HEK293T (cell line): ENCODE data around the gene L3MBTL3.

ENCODE experiments used
- BHLHE40 ChIP-seq: fragments of 450-650 bp; IDR thresholded peaks from 2 replicates; pipeline ENCODE4 v1.6.1; 2016; ENCODE audit warnings: mild to moderate bottlenecking, moderate library complexity, borderline replicate concordance
- FOXA1 ChIP-seq: fragments of 450-650 bp; IDR thresholded peaks from 2 replicates; pipeline ENCODE4 v1.6.1; 2016; ENCODE audit warnings: mild to moderate bottlenecking
- PKNOX1 ChIP-seq: fragments of 450-650 bp; IDR thresholded peaks from 2 replicates; pipeline ENCODE4 v1.6.1; 2016

- TF ChIP-seq FOXA1 (no peak), BHLHE40 (no peak), PKNOX1 (no peak)
These were observed 108.8 kb downstream of the L3MBTL3 start for GRCh38 chr6:130127195-130127594.
